DMS114 treated with DMSO at 0.1 percent for 48 hours (cell line): Measurements from ENCODE around the gene CLEC18C.
"Not testable (repeated sequence)": the region's sequence is repeated elsewhere in the genome, so short reads cannot be mapped to it uniquely, and the experiment has no call there.

Experiments used
- DNase-seq: peaks from one replicate; lab custom pipeline; 2025; ENCODE audit not compliant: unreplicated experiment; lab: John Stamatoyannopoulos, UW

CLEC18C gene

DNA sequence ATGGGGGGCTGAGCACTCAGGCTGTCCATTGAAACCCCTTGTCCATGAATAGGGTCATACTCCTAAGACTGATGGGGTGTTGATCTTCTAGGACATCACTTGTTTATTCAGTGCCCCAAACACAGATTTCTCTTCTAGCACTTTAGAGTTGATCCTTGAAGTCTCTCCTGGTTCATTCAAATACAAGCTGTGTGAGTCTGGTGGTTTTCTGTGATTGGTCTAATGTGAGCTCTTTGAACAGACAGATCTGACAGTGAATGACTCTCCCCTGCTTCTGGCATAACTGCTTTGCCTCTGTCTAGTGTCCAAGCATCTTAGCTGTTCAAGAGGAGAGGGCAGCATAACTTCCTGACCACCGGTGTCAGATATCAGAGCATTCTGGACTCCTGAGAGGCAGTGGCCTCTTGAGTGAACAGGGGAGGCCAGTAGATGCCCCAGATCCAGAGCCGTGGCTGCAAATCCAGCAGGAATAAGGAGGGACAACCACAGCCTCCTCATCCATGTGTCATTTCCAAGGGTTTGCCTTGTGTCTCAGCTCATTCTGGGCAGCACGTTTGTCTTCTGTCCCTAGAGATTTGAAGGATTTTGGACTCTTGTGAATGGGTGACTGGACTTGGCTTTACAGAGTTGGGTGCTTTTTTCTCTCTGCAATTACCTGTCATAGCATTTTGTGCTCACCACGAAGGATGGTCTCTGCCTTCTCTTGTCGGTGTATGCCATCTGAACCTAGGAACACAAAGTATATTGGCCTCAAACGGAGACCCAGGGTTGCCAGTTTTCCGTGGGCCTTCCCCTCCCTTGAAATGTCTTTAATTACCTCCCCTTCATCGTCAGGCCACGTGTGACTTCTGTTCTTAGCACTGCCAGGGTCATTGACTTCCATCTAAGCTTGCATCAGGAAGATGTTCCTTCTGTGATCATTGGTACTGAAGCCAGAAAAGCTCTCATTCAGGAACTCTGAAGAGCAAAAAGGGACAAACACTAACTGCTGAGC lies 13.9 kb upstream of the CLEC18C start:
- no peak for DNase-seq

DNA sequence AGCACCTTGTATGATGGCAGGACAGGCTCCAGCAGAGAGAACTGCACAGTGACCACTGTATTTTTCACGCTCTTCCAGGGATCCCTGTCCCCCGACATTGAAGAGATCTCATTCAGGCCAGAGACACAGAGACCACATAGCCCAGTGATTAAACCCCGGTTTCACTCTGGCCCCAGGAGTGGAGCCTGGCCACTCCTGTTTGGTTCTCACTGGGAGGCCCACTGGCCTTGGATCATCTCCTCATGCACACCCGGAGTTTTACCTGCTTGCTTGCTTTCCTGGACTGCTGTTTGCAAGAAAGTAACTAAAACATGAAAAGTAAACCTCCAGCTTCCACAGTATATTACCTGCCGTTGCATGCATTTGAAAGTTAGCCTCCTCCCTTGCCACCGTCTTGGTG lies 13.2 kb upstream of the CLEC18C start:
- no peak for DNase-seq

DNA sequence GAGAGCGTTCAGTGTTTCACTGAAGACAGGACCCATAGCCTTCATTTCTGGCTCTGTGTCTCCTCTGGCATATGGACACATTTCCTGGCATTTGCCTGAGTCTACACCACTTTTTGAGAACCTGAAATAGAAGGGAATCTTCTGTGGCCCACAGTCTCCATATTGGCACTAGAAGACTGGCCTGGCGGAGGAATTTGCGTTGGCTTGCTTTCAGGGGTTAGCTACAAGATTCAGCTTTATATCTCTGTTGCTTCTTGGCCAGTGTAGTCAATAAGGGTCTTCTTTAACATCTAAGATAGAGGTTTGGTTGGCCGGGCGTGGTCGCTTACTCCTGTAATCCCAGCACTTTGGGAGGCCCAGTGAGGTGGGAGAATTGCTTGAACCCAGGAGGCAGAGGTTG lies 12.8 kb upstream of the CLEC18C start:
- DNase-seq: no peak

DNA sequence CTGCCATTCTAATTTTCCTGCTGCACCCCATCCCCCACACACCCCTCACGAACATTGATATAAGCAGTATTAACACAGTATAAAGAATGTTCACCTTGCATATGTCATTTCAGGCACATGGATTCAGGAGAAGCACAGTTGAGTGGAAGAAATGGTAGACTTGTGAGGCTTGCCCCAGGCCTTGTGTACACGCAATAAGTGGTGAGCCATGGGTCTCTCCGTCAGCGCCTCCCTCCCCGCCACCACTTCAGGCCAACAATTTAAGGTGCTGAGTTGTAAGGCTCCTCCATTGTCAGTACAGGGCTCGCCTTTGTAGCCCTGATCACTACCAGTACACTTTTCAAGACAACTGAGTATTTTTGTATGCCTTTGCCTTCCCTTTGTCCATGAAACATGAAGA lies 12.2 kb upstream of the CLEC18C start:
- DNase-seq: no peak

DNA sequence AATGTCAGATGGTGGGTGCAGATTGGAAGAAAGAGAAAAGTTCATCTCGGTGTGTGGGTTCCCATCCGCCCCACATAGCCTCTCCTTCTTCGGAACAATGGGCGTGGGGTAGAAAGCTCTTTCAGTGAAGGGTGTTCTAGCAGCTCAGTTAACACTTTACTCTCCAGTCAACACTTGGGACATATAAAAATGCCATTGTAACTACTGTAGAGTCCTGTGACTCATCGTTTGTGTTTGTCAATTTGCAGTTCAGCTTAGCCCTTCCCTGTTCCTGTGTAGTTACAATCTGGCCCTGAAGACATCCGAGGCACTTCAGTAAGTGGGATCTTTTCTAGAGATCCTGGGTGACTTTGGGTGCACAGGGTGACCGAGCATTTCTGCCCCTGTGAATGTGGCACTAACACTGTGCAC lies 11.5 kb upstream of the CLEC18C start:
- DNase-seq: no peak

DNA sequence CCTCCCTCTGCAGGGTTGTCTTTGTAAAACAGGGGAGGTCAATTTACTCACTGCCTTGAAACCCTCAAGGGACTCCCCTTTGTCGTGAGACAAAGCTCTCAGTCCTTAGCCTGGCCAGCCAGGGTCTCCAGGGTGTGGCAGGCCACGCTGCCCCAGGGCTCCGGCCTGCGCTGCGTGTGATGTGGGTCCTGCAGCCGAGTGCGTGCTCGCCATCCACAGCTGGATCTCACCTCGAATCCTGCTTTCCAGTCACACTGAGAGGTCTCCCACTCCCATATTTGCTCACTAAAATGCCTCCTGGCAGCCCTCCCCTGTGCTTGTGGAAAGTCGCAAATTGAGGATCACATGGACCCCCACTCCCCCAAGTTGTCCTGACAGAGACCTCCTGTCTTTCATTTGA lies 10.0 kb upstream of the CLEC18C start:
- no peak for DNase-seq

DNA sequence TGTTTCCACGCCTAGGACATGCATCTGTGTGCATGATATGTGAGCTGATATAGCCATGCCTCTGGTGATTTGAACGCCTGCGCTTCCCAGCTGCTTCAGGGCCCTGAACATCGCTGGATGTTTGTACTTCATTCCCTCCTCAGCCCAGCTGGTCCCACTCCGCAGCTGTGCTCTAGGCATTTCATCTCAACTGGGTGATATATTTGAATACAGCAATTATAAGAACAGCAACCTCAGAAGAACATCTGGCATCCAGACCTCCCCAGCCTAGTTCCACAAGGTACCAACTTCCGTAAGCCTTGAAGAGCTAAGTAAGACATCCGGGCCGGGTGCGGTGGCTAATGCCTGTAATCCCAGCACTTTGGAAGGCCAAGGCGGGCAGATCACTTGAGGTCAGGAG lies 6.9 kb upstream of the CLEC18C start:
- not testable (repeated sequence) for DNase-seq

DNA sequence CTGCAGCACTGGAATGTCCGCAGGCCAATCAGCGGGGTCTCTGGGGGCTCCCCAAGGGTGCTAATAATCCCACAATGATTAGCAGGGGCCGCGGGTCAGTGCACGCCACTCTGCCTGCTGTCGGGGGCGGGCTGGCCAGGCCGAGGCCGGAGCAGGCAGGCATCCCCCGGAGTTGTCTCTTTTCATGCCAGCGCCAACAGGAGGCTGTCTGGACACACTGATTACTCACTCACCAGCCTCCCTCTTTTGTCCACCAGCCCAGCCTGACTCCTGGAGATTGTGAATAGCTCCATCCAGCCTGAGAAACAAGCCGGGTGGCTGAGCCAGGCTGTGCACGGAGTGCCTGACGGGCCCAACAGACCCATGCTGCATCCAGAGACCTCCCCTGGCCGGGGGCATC lies 329 bp downstream of the CLEC18C start:
- not testable (repeated sequence) for DNase-seq

DNA sequence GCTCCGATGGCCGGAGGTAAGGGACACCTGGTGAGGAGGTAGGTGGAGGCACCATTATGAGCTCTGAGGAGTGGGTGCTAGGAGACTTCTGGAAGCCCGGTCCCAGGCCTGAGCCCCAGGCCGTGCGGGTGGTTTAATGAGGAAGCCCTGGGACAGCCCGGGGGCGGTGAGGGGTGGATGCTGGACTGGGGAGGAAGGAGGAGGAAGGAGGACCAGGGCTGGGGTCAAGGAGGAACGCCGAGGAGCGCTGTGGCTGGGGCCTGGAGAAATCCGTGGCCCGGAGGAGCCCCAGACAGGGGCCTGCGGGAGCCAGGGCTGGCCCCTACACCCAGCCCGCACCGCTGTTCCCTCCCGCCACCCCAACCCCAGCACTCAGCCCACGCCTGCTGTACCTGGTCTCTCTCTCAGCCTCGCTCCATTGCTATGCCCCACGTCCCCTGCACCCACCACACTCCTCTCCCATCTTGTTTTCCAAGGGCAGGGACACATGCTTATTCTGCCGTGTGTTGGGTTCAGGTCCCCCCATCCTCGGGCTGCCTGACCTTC lies 873 bp downstream of the CLEC18C start:
- not testable (repeated sequence) for DNase-seq

DNA sequence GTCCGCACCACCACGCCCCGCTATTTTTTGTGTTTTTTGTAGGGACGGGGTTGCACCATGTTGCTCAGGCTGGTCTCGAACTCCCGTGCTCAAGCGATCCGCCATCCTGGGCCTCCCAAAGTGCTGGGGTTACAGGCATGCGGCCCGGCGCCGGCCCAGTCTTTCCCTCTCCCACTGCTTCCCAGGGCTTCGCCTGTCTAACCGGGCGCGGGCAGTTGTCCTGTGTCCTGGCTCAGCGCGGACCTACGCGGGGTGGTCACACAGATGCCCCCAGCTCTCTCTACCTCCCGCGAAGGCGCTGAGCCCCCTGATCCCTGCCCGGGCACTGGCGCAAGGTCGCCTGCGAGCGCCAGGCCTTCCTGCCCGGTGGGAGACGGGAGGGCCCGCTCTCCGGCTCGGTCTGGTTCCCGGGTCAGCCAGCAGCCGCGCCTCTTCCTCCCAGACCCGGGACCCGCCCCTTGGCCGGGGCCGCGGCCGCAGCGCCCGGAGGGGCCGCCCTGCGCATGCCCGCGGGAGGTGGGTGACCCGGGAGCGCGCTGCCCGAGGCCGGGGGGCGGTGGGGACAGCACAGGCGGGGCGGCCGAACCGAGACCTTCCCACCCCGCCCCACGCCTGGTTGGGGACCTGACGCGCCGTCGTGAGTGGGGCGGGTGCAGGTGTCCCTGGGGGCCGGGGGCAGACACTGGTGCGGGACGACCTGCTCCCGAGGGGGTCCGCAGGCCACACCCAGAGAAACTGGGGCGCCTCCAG lies 14.4 kb downstream of the CLEC18C start:
- DNase-seq: not testable (repeated sequence)

DNA sequence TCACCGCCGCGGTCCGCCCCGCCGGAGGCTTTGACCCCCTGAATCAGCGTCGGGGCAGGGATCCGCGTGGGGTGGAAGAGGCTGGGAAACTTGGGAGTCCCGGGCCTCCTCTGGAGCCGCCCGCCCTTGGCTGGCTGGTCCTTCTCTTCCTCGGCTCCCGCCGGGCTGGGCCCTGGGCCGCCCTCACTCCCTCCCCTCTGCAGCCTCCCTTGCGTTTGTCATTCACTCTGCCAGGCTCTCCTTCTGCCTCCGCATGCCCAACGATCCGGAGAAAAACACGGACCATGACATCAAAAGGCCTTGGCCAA lies 15.0 kb downstream of the CLEC18C start:
- DNase-seq: not testable (repeated sequence)

DNA sequence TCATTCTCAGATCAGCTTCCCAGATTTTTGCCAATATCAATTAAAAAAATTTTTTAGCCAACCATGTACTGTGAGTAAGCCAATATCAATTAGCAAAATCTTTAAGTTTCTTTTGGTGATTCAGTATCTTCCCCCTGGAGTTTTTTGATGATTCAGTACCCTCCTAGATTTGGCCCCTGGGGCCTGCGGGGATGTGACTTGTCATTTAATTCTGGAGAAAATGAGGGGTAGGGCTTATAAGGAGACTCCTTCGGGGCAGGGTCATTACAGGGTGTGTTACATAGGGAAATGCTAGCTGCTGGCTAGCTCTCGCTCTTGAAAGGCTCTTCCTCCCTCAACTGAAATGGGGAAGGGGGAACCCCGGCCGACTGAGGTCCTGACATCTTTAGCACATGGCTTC lies 17.0 kb downstream of the CLEC18C start:
- not testable (repeated sequence) for DNase-seq

DNA sequence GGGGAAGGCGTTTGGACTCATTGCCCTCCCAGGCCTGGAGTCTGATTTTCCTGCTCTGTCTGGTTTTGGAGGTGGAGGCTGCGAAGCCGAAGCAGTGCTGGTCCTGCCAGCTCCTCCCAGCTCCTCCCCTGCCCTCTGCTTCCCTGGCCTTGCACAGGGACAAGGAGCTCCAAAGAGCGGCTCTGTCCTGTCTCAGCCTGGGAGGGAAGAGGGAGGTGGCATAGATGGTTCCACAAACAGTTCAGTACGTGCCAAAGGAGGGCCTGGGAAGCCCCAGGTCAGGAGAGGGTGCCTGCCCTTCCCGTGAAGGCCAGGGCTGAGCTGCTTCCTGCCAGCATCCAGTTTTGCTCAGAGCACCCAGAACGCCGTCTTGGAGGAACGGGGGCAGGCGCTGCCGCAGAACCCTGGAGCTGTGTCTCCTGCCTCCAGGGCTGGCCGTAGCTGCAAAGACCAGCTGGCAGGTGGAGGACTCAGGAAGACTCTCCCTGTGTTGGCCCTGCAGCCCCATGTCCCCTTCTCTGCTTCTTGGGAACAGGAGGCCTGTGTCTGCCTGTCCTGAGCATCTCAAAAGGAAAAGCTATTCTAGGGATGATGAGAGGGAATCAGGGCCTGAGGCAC lies 23.2 kb downstream of the CLEC18C start:
- DNase-seq: not testable (repeated sequence)

DNA sequence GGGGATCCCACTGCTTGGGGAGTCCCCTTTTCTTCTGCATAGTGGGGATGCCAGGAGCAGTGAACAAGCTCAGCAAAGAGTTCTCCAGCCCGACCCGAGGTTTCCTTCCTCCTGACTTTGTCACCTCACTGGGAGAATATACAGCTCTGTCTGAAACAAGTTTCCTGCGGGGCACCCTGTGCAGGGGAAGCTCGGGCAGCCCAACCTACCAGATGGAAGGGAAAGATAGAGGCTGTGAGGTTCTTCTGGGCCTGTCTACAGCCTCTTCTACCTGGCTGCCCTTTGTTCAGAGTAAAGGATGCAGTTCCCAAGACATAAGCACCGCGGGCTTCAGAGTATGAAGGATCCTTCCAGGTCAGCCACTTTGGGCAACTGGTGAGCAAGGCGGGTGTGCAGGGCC lies 24.0 kb downstream of the CLEC18C start:
- DNase-seq: not testable (repeated sequence)

DNA sequence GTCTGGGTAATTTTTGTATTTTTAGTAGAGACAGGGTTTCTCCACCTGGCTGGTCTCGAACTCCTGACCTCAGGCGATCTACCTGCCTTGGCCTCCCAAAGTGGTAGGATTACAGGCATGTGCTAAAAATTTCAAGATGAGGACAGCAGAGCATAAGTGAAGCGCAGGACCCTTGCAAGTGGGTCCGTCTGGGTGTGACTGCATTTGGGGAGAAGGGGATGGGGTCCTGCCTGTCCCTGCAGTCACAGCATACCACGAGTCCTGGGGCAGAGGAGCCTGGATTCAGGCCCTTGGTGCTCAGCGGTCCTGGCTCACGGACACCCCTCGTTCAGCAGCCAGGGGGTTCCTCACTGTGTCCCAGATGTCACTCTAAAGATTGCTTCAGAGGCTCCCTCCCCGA lies 24.6 kb downstream of the CLEC18C start:
- DNase-seq: not testable (repeated sequence)

DNA sequence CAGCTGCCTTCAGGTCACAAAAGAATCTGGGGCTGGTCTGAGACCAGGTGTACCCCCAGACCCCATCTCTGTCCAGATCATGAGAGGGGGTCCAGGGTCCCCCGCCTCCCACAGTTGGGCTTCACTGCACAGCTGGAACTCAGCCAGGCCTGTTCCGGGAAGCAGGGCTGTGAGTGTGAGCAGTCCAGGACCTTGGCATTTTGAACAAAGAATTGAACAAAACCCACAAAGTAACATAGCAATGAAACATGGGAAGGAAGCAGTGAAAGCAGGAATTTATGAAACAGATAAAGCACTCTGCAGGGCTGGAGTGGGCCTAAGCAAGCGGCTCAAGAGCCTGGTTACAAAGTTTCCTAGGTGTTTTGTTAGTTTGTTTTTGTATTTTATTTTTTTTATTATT lies 25.1 kb downstream of the CLEC18C start:
- DNase-seq: not testable (repeated sequence)

DNA sequence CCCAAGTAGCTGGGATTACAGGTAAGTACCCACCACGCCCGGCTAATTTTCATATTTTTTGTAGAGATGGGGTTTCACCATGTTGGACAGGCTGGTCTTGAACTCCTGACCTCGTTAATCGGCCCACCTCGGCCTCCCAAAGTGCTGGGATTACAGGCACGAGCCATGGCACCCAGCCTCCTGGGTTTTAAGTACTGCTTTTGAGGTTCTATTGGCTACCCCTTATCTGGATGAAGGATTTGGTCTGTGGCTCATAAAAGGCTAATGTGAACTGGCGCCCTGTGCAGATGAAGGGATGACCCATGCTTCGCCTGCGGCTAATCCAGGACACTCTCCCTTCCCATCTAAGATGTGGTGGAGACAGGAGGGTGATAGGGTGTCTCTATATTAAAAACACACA lies 25.6 kb downstream of the CLEC18C start:
- DNase-seq: not testable (repeated sequence)

DNA sequence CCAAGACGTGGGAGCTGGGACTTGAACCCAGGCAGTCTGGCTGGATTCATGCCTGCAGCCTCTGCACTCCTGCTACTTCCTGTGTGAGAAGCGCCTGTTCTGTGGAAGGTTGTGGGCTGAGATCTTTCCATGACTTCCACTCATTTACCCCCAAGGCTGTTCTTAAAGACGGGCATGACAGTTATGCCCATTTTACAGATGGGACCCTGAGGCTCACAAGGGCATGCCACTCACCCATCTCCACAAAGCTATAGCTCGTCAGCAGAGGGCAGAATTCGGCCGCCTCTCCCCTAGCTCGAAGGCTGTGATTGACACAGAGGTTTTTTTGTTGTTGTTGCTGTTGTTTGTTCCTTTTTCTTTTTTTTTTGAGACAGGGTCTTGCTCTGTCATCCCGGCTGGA lies 26.5 kb downstream of the CLEC18C start:
- DNase-seq: not testable (repeated sequence)

DNA sequence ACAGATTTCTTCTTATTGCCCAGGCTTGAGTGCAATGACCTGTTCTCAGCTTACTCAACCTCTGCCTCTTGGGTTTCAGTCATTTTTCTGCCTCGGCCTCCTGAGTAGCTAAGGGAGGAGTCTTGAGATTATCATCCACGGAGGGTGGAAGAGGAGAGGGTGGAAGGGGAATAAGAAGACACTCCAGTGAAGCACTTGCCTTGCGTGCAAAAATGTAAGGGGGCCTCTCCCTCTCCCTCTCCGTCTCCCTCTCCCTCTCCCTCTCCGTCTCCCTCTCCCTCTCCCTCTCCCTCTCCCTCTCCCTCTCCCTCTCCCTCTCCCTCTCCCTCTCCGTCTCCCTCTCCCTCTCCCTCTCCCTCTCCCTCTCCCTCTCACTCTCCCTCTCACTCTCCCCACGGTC lies 29.9 kb downstream of the CLEC18C start:
- DNase-seq: not testable (repeated sequence)

DNA sequence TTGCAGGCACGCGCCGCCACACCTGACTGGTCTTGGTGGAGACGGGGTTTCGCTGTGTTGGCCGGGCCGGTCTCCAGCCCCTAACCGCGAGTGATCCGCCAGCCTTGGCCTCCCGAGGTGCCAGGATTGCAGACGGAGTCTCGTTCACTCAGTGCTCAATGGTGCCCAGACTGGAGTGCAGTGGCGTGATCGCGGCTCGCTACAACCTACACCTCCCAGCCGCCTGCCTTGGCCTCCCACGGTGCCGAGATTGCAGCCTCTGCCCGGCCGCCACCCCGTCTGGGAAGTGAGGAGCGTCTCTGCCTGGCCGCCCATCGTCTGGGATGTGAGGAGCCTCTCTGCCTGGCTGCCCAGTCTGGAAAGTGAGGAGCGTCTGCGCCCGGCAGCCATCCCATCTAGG lies 30.4 kb downstream of the CLEC18C start:
- DNase-seq: not testable (repeated sequence)

DNA sequence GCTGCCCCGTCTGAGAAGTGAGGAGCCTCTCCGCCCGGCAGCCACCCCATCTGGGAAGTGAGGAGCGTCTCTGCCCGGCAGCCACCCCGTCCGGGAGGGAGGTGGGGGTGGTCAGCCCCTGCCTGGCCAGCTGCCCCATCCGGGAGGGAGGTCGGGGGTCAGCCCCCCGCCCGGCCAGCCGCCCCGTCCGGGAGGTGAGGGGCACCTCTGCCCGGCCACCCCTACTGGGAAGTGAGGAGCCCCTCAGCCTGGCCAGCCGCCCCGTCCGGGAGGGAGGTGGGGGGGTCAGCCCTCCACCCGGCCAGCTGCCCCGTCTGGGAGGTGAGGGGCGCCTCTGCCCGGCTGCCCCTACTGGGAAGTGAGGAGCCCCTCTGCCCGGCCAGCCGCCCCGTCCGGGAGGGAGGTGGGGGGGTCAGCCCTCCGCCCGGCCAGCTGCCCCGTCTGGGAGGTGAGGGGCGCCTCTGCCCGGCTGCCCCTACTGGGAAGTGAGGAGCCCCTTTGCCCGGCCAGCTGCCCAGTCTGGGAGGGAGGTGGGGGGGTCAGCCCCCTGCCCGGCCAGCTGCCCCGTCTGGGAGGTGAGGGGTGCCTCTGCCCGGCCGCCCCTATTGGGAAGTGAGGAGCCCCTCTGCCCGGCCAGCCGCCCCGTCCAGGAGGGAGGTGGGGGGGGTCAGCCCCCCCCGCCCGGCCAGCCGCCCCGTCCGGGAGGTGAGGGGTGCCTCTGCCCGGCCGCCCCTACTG lies 31.2 kb downstream of the CLEC18C start:
- DNase-seq: not testable (repeated sequence)
